Activated CD8-positive, alpha-beta memory T cell treated with anti-CD3 and anti-CD28 coated beads for 1 hour (primary cell): ENCODE results near the gene NLRP14.

Source experiments
- DNase-seq, 2 donors: peaks; one replicate each; pipeline ENCODE4 v3.0.0-alpha.2; 2020; ENCODE audit warnings: low read depth in 1 of 2; ENCODE audit errors: extremely low read depth in 1 of 2

The NLRP14 gene, protein sequence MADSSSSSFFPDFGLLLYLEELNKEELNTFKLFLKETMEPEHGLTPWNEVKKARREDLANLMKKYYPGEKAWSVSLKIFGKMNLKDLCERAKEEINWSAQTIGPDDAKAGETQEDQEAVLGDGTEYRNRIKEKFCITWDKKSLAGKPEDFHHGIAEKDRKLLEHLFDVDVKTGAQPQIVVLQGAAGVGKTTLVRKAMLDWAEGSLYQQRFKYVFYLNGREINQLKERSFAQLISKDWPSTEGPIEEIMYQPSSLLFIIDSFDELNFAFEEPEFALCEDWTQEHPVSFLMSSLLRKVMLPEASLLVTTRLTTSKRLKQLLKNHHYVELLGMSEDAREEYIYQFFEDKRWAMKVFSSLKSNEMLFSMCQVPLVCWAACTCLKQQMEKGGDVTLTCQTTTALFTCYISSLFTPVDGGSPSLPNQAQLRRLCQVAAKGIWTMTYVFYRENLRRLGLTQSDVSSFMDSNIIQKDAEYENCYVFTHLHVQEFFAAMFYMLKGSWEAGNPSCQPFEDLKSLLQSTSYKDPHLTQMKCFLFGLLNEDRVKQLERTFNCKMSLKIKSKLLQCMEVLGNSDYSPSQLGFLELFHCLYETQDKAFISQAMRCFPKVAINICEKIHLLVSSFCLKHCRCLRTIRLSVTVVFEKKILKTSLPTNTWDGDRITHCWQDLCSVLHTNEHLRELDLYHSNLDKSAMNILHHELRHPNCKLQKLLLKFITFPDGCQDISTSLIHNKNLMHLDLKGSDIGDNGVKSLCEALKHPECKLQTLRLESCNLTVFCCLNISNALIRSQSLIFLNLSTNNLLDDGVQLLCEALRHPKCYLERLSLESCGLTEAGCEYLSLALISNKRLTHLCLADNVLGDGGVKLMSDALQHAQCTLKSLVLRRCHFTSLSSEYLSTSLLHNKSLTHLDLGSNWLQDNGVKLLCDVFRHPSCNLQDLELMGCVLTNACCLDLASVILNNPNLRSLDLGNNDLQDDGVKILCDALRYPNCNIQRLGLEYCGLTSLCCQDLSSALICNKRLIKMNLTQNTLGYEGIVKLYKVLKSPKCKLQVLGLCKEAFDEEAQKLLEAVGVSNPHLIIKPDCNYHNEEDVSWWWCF

GRCh38 chr11:7020183-7020917, at the start of gene NLRP14, which contains the start of gene ZNF214:
Gene NLRP14, plus strand, starts transcription at chr11:7020479. Its CDS starts 18,108 bp downstream, at chr11:7038587.
Gene ZNF214, minus strand, starts transcription at chr11:7020346. Its CDS starts 17,511 bp downstream, at chr11:7002835.
- DNase-seq: no peak

DNA sequence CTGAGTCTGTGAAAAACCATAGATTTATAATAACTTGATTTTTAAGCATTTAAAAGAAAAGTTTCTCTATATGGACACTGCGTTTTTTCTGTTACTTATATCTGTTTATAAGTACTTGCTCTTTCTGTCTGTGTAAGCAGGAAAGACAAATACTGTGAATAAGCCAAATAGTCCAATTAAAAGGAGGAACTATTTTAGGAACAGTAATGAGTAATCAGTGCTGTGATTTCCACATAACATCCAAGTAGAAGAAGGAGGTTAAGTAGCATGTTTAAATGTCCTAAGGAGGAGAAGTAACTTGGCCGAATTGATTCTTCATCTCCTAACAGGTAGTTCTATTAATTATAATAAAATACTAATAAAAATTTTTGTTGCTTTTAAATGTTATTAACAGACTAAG, 40.9 kb upstream of the NLRP14 start:
- DNase-seq: no peak

GRCh38 chr11:6986487-6986886, 33.8 kb upstream of the NLRP14 start:
- DNase-seq: no peak

DNA sequence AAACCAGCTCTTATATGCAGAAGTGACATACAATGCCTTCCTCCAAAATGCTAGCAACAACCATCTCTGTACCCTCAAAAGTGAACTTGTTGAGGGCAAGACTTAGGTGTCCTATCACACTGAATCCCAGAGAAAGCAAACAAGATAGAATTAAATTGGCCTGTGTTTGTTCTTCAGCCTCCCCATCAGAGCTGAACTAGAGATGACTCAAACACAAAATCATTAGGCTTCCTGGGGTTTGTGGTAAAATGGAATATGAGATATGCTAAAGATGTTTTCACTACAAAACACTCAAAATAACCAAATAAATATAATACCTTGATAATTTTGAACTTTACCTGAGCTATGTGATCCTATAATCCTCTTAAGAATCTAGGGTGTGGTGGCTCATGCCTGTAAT, 31.8 kb upstream of the NLRP14 start:
- DNase-seq: no peak

GRCh38 chr11:6991227-6991626, 29.1 kb upstream of the NLRP14 start:
- DNase-seq: no peak

GRCh38 chr11:6992026-6992425, 28.3 kb upstream of the NLRP14 start:
- DNase-seq: no peak

GRCh38 chr11:6992457-6993417, 27.5 kb upstream of the NLRP14 start:
- DNase-seq: no peak

- DNase-seq: no peak
Measured at GRCh38 chr11:6995703-6996102, 24.6 kb upstream of the NLRP14 start.

DNA sequence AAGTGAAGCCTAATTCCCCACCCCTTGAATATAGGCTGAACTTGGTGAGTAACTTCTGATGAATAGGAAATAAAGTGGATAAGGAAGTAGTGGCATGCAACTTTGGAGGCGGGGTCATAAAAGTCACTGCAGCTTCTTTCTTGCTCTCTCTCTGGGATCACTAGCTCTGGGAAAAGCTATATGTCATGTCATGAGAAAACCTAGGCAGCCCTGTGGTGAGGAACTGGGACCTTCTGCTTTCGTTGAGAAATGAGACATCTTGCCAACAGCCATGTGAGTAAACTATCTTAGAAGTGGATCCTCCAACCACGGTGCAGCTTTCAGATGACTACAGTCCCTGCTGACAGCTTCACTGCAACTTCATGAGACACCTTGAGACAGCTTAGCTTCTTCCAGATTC, 15.8 kb upstream of the NLRP14 start:
- no peak for DNase-seq

- DNase-seq: no peak
Measured at GRCh38 chr11:7014118-7014517, 6.2 kb upstream of the NLRP14 start.

DNA sequence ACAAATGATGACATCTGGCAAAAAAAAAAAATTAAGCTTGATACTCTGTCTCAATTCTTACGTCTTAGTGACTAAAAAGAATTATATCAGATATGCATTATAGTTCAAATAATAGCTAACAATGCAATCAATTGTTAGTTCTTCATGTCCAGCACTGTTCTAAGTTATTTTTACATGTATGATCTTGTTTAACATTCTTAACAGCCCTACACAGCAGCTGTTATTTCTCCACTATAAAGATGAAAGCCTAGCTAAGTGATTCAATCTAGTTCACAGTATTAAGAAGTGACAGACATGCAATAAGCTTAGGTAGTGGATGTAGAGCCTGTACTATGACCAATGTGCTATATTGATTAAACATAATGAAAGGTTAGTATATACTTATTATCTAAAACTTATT, 4.3 kb upstream of the NLRP14 start:
- no peak for DNase-seq

DNA sequence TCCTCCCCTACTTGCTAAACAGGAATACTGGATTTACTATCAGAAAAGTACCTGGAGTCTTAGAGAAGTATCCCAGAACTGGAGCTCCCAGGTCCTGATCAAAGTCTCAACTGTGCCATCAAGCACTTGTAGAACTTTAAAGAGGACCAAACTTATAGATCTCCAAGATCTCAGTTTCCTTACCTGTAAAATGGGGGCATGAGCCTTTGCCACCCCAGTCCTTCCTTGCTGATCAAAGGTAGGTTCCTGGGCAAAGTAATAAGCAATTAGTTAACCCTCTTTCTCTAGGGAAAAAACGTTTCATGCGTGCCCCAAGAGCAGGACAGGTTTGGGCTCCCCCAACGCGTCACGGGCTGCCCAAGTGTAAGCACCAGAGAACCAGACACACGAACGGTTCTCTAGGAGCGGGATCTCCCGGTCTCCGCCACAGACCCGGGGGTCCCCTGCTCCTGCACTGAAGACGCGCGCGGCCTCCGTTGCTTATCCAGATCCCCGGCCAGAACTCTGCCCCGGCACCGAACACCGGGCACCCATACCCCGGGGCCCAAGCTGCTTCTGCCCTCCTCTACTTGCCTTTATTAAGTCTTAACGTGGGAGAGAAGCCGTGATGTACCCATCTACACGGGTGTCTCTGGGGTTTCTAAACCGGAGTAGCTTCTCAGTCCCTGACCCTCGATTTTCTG, 638 bp upstream of the NLRP14 start:
- DNase-seq: no peak

- DNase-seq: no peak
Measured at GRCh38 chr11:7021318-7021717, 1.0 kb downstream of the NLRP14 start.

- no peak for DNase-seq
Measured at GRCh38 chr11:7028141-7028540, 7.9 kb downstream of the NLRP14 start.

DNA sequence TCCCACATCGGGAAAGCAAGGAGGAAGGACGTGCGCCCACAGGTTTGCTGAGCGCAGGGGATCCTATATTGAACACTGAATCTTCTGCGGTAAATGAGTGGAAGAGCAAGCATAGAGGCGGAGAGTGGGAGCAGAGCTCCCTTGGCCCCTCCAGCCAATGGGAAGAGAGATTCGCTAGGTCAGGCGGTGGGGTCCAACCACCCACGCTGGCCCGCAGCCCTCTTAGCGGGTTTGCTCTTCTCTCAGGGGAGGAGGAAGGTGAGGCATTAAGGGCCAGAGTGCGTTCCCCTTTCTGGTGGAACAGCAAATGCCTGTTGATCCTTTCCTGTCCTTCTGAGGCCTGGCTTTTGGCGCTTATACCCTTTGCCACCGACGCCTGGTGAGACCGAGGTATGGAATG, 10.6 kb downstream of the NLRP14 start:
- DNase-seq: no peak

- DNase-seq: no peak
Measured at GRCh38 chr11:7031471-7031871, 11.2 kb downstream of the NLRP14 start.

GRCh38 chr11:7032692-7033091, 12.4 kb downstream of the NLRP14 start:
- no peak for DNase-seq

DNA sequence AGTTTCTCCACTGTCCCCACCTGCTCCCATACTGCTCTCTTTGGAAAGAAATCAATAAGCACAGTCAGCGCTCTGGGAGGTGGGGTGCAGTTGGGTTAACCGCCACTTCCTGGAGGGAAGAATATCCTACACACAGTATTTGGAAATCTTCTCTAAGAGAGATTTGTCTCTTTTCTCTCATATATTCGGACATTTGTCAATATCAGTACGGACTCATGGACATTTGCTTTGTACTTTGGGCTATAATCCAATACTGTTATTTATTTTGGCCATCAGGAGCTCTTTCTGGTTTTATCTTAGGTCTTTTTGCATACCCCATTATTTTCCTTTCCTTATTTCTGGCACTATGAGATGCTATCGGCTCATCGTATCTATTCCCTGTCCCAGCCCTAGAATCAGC, 13.7 kb downstream of the NLRP14 start:
- no peak for DNase-seq
